Endothelial cell of umbilical vein (primary cell): ENCODE data around the gene ADAMTS6. TPM values are rescaled to one million over a fixed set of nuclear protein-coding genes. Genes with fewer than 3 reads are reported as not detected.

Source experiments
- BruUV-seq: library from RNA; stranded (reverse); fragments of 400-500 nt; replicated peaks from 2 replicates; lab custom pipeline; 2021; lab: Mats Ljungman, UMichigan
- CTCF ChIA-PET: fragments of 300-600, 350-600 bp; sonication (Branson Sonifier 250); formaldehyde crosslinking; loops from one replicate; lab custom pipeline; 2021; ENCODE audit warnings: antibody characterized with exemption, inconsistent platforms; lab: Charles Lee
- POLR2A ChIA-PET: fragments of 300-600, 350-600 bp; sonication (Branson Sonifier 250); formaldehyde crosslinking; loops from one replicate; lab custom pipeline; 2021; ENCODE audit warnings: antibody characterized with exemption, inconsistent platforms; lab: Charles Lee
- DNase-seq: peaks from one replicate; pipeline ENCODE4 v3.0.0-alpha.2; 2011; ENCODE audit warnings: low read depth, low spot score
- FAIRE-seq: peaks from 2 replicates; lab custom pipeline; 2011; peaks lifted over from hg19 to GRCh38; lab: Jason Lieb, UNC
- H2AFZ ChIP-seq: 2 replicates; pipeline ENCODE4 v1.6.0; 2012; ENCODE audit warnings: low read depth, low read length, control low read depth, inconsistent platforms
- H3K27ac ChIP-seq: 2 replicates; pipeline ENCODE4 v1.5.1; 2011; ENCODE audit warnings: low read depth, mild to moderate bottlenecking, control low read depth, low read length, moderate library complexity; ENCODE audit not compliant: insufficient read depth
- H3K27me3 ChIP-seq, 2 experiments: 2 replicates each; pipeline versions ENCODE4 v1.6.0 to v1.6.1; 2011; ENCODE audit warnings: low read length in 2 of 2, mixed read lengths in 1 of 2; ENCODE audit not compliant: control insufficient read depth in 2 of 2, insufficient read depth in 2 of 2
- H3K36me3 ChIP-seq, 2 experiments: 2 replicates in 1 of 2; 3 replicates in 1 of 2; pipeline ENCODE4 v1.5.1; 2011; ENCODE audit warnings: low read length in 2 of 2, mild to moderate bottlenecking in 1 of 2, moderate library complexity in 1 of 2; ENCODE audit not compliant: control insufficient read depth in 2 of 2, insufficient read depth in 2 of 2; ENCODE audit errors: extremely low read depth in 1 of 2
- H3K4me1 ChIP-seq: 3 replicates; pipeline ENCODE4 v1.5.1; 2011; ENCODE audit warnings: mild to moderate bottlenecking, low read length; ENCODE audit not compliant: control insufficient read depth, insufficient read depth; ENCODE audit errors: extremely low read depth
- H3K4me2 ChIP-seq: 2 replicates; pipeline ENCODE4 v1.6.1; 2011; ENCODE audit warnings: low read length, control low read depth, mixed read lengths; ENCODE audit not compliant: insufficient read depth
- H3K4me3 ChIP-seq, 3 experiments: fragments of 200-600 bp in 1 of 3; sonication (generic), shearing (Covaris generic) in 1 of 3; replicated peaks in 1 of 3; 2 replicates each; pipeline ENCODE4 v1.5.1; 2011 to 2016; ENCODE audit warnings: control low read depth in 3 of 3, low read length in 3 of 3, mild to moderate bottlenecking in 2 of 3, inconsistent platforms in 1 of 3, low read depth in 1 of 3, moderate library complexity in 1 of 3; ENCODE audit not compliant: insufficient read depth in 1 of 3
- H3K79me2 ChIP-seq: 2 replicates; pipeline ENCODE4 v1.6.0; 2012; ENCODE audit warnings: low read length, inconsistent platforms; ENCODE audit not compliant: control insufficient read depth, insufficient read depth
- H3K9ac ChIP-seq: replicated peaks from 2 replicates; pipeline ENCODE3; 2011; ENCODE audit warnings: low read length, control low read depth; ENCODE audit not compliant: insufficient read depth; ENCODE audit errors: extremely low read depth
- H3K9me1 ChIP-seq: replicated peaks from 3 replicates; pipeline ENCODE4 v1.6.0; 2011; ENCODE audit warnings: mild to moderate bottlenecking, low read length; ENCODE audit not compliant: control insufficient read depth, insufficient read depth; ENCODE audit errors: extremely low read depth
- H3K9me3 ChIP-seq: replicated peaks from 2 replicates; pipeline ENCODE4 v1.5.1; 2012; ENCODE audit warnings: low read length, inconsistent platforms; ENCODE audit not compliant: control insufficient read depth, insufficient read depth
- H4K20me1 ChIP-seq: replicated peaks from 2 replicates; pipeline ENCODE3; 2011; ENCODE audit warnings: mild to moderate bottlenecking, low read length; ENCODE audit not compliant: control insufficient read depth, insufficient read depth; ENCODE audit errors: extremely low read depth
- CTCF ChIP-seq, 2 donors: IDR thresholded peaks; 1 replicate in 1 of 2; 2 replicates in 1 of 2; pipeline ENCODE4 v1.5.1; 2011; ENCODE audit warnings: low read length in 2 of 2, mild to moderate bottlenecking in 2 of 2, moderate library complexity in 2 of 2, control low read depth in 1 of 2, inconsistent platforms in 1 of 2, low read depth in 1 of 2; ENCODE audit not compliant: insufficient read depth in 1 of 2; ENCODE audit errors: extremely low read depth in 1 of 2
- FOS ChIP-seq: IDR thresholded peaks from 2 replicates; pipeline ENCODE4 v1.6.1; 2011; ENCODE audit warnings: mild to moderate bottlenecking, low read length, moderate library complexity, borderline replicate concordance; ENCODE audit not compliant: insufficient read depth
- GATA2 ChIP-seq: IDR thresholded peaks from 2 replicates; pipeline ENCODE4 v1.7.0; 2011; ENCODE audit warnings: low read depth, mild to moderate bottlenecking, moderate library complexity, mixed read lengths, low read length; ENCODE audit not compliant: insufficient read length, insufficient read depth
- JUN ChIP-seq: IDR thresholded peaks from 2 replicates; pipeline ENCODE4 v1.6.1; 2011; ENCODE audit warnings: borderline replicate concordance, low read depth; ENCODE audit not compliant: insufficient read length, insufficient read depth
- MAX ChIP-seq: IDR thresholded peaks from 2 replicates; pipeline ENCODE4 v1.6.1; 2011; ENCODE audit not compliant: insufficient read depth, insufficient read length
- POLR2A ChIP-seq: IDR thresholded peaks from 2 replicates; pipeline ENCODE4 v1.6.1; 2012; ENCODE audit warnings: low read depth, mild to moderate bottlenecking, control low read depth, low read length
- POLR2AphosphoS5 ChIP-seq: IDR thresholded peaks from 2 replicates; pipeline ENCODE4 v1.6.1; 2012; ENCODE audit warnings: low read depth, mild to moderate bottlenecking, control low read depth, low read length, moderate library complexity; ENCODE audit not compliant: insufficient read depth
- dilution Hi-C: fragments of 300-500 bp; cut with MboI; formaldehyde crosslinking; loops from one replicate; pipeline ENCODE4 v1.15.0; 2019; ENCODE audit warnings: low sequenced_read_pairs; ENCODE audit not compliant: extremely low pct_ligation_motif_present
- intact Hi-C: fragments of 100-400 bp; cut with micrococcal nuclease; formaldehyde crosslinking; loops from one replicate; pipeline ENCODE4 v1.10.0; 2022
- polyA plus RNA-seq, 4 experiments: library from polyadenylated mRNA; depleted of rRNA in 3 of 4; stranded (reverse) in 3 of 4; unstranded in 1 of 4; fragments of >200 nt; gene quantifications; 2 replicates each; pipeline versions ENCODE4 v1.2.1 to v1.2.3, GENCODE V29; 2011 to 2012; ENCODE audit warnings: missing spikeins in 1 of 4
- total RNA-seq: library from RNA; stranded (reverse); gene quantifications from 2 replicates; pipeline ENCODE4 v1.2.3, GENCODE V29; 2021

Gene ADAMTS6
- total and polyA plus RNA-seq, 2 donors (not counting 3 experiments of a cell fraction or from before 2014, with no cell fraction given) = 20.4 to 43.4 TPM

- Histone ChIP-seq H3K9ac (no peak overlapping the region), H4K20me1 (no peaks in the 10 kb centered on the region), H3K27ac (no peak overlapping the region), H3K4me2 (no peak overlapping the region), H3K9me1 (no peaks in the 10 kb centered on the region), H2AFZ (no peak overlapping the region), H3K4me1 (peaks cover 15% of the 10 kb centered on the region), H3K4me3 (no peak overlapping the region), H3K9me3 (no peaks in the 10 kb centered on the region), H3K36me3 (no peaks in the 10 kb centered on the region), H3K27me3 (no peaks in the 10 kb centered on the region), H3K79me2 (peaks cover 12% of the 10 kb centered on the region)
- ChIA-PET CTCF (interaction anchor here (0.6 to 1.3 kb wide), 3 partner anchors 9 to 120 kb away, joined by 3 read pairs; no protein-coding TSS in a partner anchor), POLR2A (no interaction called here)
- intact Hi-C loops (no loop called here), dilution Hi-C loops (no loop called here)
- DNase-seq (no peak), FAIRE-seq (no peak)
- no TSS peak for BruUV-seq
- TF ChIP-seq POLR2A (no peak), GATA2 (no peak), MAX (no peak), FOS (no peak)
Observed at GRCh38 chr5:65363499-65363898, 118.2 kb downstream of the ADAMTS6 start.

GRCh38 chr5:65359981-65360380 lies 121.7 kb downstream of the ADAMTS6 start:
- Histone ChIP-seq H3K4me3 (no peak overlapping the region), H3K36me3 (no peaks in the 10 kb centered on the region), H2AFZ (no peak overlapping the region), H3K4me2 (peak overlapping the region; percentile 49), H4K20me1 (no peaks in the 10 kb centered on the region), H3K9ac (no peak overlapping the region), H3K27me3 (no peaks in the 10 kb centered on the region), H3K27ac (no peak overlapping the region), H3K9me3 (no peaks in the 10 kb centered on the region), H3K4me1 (peaks cover 15% of the 10 kb centered on the region), H3K79me2 (peaks cover 19% of the 10 kb centered on the region), H3K9me1 (no peaks in the 10 kb centered on the region)
- BruUV-seq = no TSS peak
- POLR2A ChIA-PET = no interaction called here
- FAIRE-seq (no peak), DNase-seq (peak; percentile 63)
- CTCF ChIA-PET = no interaction called here
- no peak for TF ChIP-seq JUN
- no peak for TF ChIP-seq GATA2
- no peak for TF ChIP-seq MAX
- TF ChIP-seq FOS = no peak
- TF ChIP-seq POLR2A = no peak
- TF ChIP-seq POLR2AphosphoS5 = no peak
- no peak for TF ChIP-seq CTCF (IDR thresholded peaks at IDR 0.05; ENCODE audit: extremely low read depth in 1 of 2, insufficient read depth in 1 of 2, low read depth in 1 of 2, low read length in 2 of 2)
- dilution Hi-C loops (no loop called here), intact Hi-C loops (no loop called here)
